H1 (cell line): ENCODE results near the gene OR10H1. TPM values are rescaled to one million over a fixed set of nuclear protein-coding genes. Genes with fewer than 3 reads are reported as not detected.

Experiments
- CTCF ChIA-PET: fragments of 300-600 bp; sonication (Branson Sonifier 250); formaldehyde crosslinking; loops from one replicate; lab custom pipeline; 2021; ENCODE audit not compliant: partially characterized antibody; lab: Charles Lee
- POLR2A ChIA-PET: fragments of 300-600 bp; sonication (Branson Sonifier 250); formaldehyde crosslinking; loops from one replicate; lab custom pipeline; 2021; ENCODE audit warnings: inconsistent platforms; ENCODE audit not compliant: partially characterized antibody; lab: Charles Lee
- DNase-seq, 2 experiments: peaks; one replicate each; pipeline versions ENCODE4 v3.0.0 to v3.0.0-alpha.2; 2010 to 2022; ENCODE audit warnings: low spot score in 2 of 2, low read depth in 1 of 2, mixed read lengths in 1 of 2
- FAIRE-seq: peaks from 2 replicates; lab custom pipeline; 2011; peaks lifted over from hg19 to GRCh38; lab: Jason Lieb, UNC
- H2AFZ ChIP-seq: 2 replicates; pipeline ENCODE4 v1.8.1; 2012; ENCODE audit warnings: low read length, inconsistent platforms
- H2AK5ac ChIP-seq: 2 replicates; pipeline ENCODE4 v1.6.1; 2013; ENCODE audit warnings: low read depth, low read length
- H2BK120ac ChIP-seq: replicated peaks from 2 replicates; pipeline ENCODE3; 2013; ENCODE audit warnings: low read depth, low read length, inconsistent platforms
- H2BK12ac ChIP-seq: 2 replicates; pipeline ENCODE4 v1.6.1; 2013; ENCODE audit warnings: low read depth, low read length
- H2BK15ac ChIP-seq: 2 replicates; pipeline ENCODE4 v1.6.1; 2013; ENCODE audit warnings: low read length
- H2BK20ac ChIP-seq: 2 replicates; pipeline ENCODE4 v1.6.1; 2013; ENCODE audit warnings: low read length
- H2BK5ac ChIP-seq: 2 replicates; pipeline ENCODE4 v1.6.1; 2013; ENCODE audit warnings: low read depth, low read length
- H3K14ac ChIP-seq: 2 replicates; pipeline ENCODE4 v1.6.1; 2013; ENCODE audit warnings: inconsistent platforms; ENCODE audit not compliant: insufficient read length
- H3K18ac ChIP-seq: 2 replicates; pipeline ENCODE4 v1.6.1; 2013; ENCODE audit warnings: low read length; ENCODE audit errors: extremely low read depth
- H3K23ac ChIP-seq: 2 replicates; pipeline ENCODE4 v1.6.1; 2013; ENCODE audit warnings: inconsistent platforms; ENCODE audit not compliant: insufficient read length
- H3K23me2 ChIP-seq: 2 replicates; pipeline ENCODE4 v1.6.1; 2013; ENCODE audit warnings: low read depth, low read length
- H3K27ac ChIP-seq: 2 replicates; pipeline ENCODE4 v1.6.1; 2011; ENCODE audit warnings: low read depth, low read length, inconsistent platforms
- H3K27me3 ChIP-seq, 4 experiments: replicated peaks in 1 of 4; 1 replicate in 1 of 4; 2 replicates in 3 of 4; pipeline versions ENCODE4 v1.6.1 to v1.8.1; 2011 to 2013; ENCODE audit warnings: low read length in 3 of 4, mild to moderate bottlenecking in 3 of 4, inconsistent platforms in 2 of 4, mixed read lengths in 2 of 4, moderate library complexity in 1 of 4; ENCODE audit not compliant: control insufficient read depth in 3 of 4, insufficient read depth in 3 of 4; ENCODE audit errors: extremely low read depth in 1 of 4
- H3K36me3 ChIP-seq, 4 experiments: 2 replicates each; pipeline versions ENCODE4 v1.6.1 to v1.8.1; 2011 to 2013; ENCODE audit warnings: mild to moderate bottlenecking in 4 of 4, low read length in 3 of 4, moderate library complexity in 2 of 4, control low read depth in 1 of 4, inconsistent platforms in 1 of 4; ENCODE audit not compliant: insufficient read depth in 4 of 4, control insufficient read depth in 2 of 4
- H3K4ac ChIP-seq: replicated peaks from 2 replicates; pipeline ENCODE3; 2013; ENCODE audit warnings: low read length, low read depth, mixed read lengths, inconsistent platforms; ENCODE audit not compliant: insufficient read length
- H3K4me1 ChIP-seq, 4 experiments: replicated peaks in 1 of 4; 1 replicate in 1 of 4; 2 replicates in 3 of 4; pipeline versions ENCODE4 v1.6.1 to v1.8.1; 2011 to 2013; ENCODE audit warnings: low read length in 3 of 4, inconsistent platforms in 2 of 4, mixed read lengths in 1 of 4; ENCODE audit not compliant: insufficient read depth in 4 of 4, control insufficient read depth in 3 of 4
- H3K4me2 ChIP-seq, 2 experiments: 2 replicates each; pipeline versions ENCODE4 v1.6.1 to v1.8.1; 2011 to 2013; ENCODE audit warnings: low read depth in 2 of 2, low read length in 2 of 2, control low read depth in 1 of 2, inconsistent platforms in 1 of 2, mild to moderate bottlenecking in 1 of 2; ENCODE audit not compliant: insufficient read depth in 1 of 2
- H3K4me3 ChIP-seq, 4 experiments: fragments of 200-600, 300-600 bp in 1 of 4; sonication (generic), shearing (Covaris generic), sonication (Bioruptor Twin) in 1 of 4; 2 replicates each; pipeline versions ENCODE4 v1.5.1 to v1.8.1; 2011 to 2016; ENCODE audit warnings: low read length in 4 of 4, low read depth in 3 of 4, control low read depth in 2 of 4, inconsistent platforms in 2 of 4, mild to moderate bottlenecking in 2 of 4, mixed read lengths in 1 of 4, moderate library complexity in 1 of 4; ENCODE audit not compliant: insufficient read depth in 2 of 4; ENCODE audit errors: extremely low read depth in 1 of 4
- H3K56ac ChIP-seq: replicated peaks from 2 replicates; pipeline ENCODE3; 2013; ENCODE audit warnings: low read depth, mild to moderate bottlenecking, mixed read lengths, low read length, inconsistent platforms; ENCODE audit not compliant: insufficient read length
- H3K79me1 ChIP-seq: 2 replicates; pipeline ENCODE4 v1.6.1; 2013; ENCODE audit warnings: low read depth, low read length, control low read depth
- H3K79me2 ChIP-seq, 2 experiments: 2 replicates each; pipeline versions ENCODE4 v1.6.1 to v1.8.1; 2012 to 2013; ENCODE audit warnings: low read length in 2 of 2, mild to moderate bottlenecking in 2 of 2, inconsistent platforms in 1 of 2; ENCODE audit not compliant: insufficient read depth in 2 of 2, control insufficient read depth in 1 of 2
- H3K9ac ChIP-seq, 4 experiments: replicated peaks in 1 of 4; 1 replicate in 1 of 4; 2 replicates in 3 of 4; pipeline versions ENCODE4 v1.6.1 to v1.8.1; 2011 to 2013; ENCODE audit warnings: low read depth in 3 of 4, low read length in 3 of 4, control low read depth in 2 of 4, mild to moderate bottlenecking in 2 of 4, moderate library complexity in 2 of 4, inconsistent platforms in 1 of 4; ENCODE audit errors: extremely low read depth in 1 of 4
- H3K9me3 ChIP-seq, 2 experiments: 2 replicates each; pipeline versions ENCODE4 v1.6.1 to v1.8.1; 2012 to 2013; ENCODE audit warnings: mild to moderate bottlenecking in 2 of 2, moderate library complexity in 2 of 2, control low read depth in 1 of 2, inconsistent platforms in 1 of 2, low read depth in 1 of 2, low read length in 1 of 2, mixed read lengths in 1 of 2; ENCODE audit not compliant: insufficient read depth in 2 of 2
- H4K20me1 ChIP-seq, 2 experiments: replicated peaks in 1 of 2; 2 replicates each; pipeline versions ENCODE3 to v1.8.1; 2011 to 2013; ENCODE audit warnings: inconsistent platforms in 2 of 2, low read length in 2 of 2, mild to moderate bottlenecking in 1 of 2; ENCODE audit not compliant: insufficient read depth in 2 of 2, control insufficient read depth in 1 of 2
- H4K5ac ChIP-seq: 2 replicates; pipeline ENCODE4 v1.6.1; 2013; ENCODE audit warnings: low read length, low read depth, mixed read lengths, inconsistent platforms; ENCODE audit not compliant: insufficient read length
- H4K8ac ChIP-seq: 2 replicates; pipeline ENCODE4 v1.8.0; 2013; ENCODE audit warnings: mild to moderate bottlenecking, moderate library complexity, low read length, inconsistent platforms; ENCODE audit not compliant: insufficient read depth; ENCODE audit errors: extremely low read depth
- H4K91ac ChIP-seq: replicated peaks from 2 replicates; pipeline ENCODE3; 2013; ENCODE audit warnings: low read length, mixed read lengths, inconsistent platforms; ENCODE audit not compliant: insufficient read length
- WGBS, 2 experiments: shearing (Covaris generic) in 1 of 2; methylation state at CpG; one replicate each; pipeline versions ENCODE4 v1.1.6 to v1.1.7; 2013 to 2015; ENCODE audit warnings: low lambda C conversion rate in 2 of 2, mixed read lengths in 2 of 2, inconsistent platforms in 1 of 2, low coverage in 1 of 2, missing lambda C conversion rate in 1 of 2; ENCODE audit not compliant: insufficient replicate concordance in 2 of 2, insufficient coverage in 1 of 2, insufficient read length in 1 of 2; ENCODE audit errors: extremely low coverage in 1 of 2, missing lambda C conversion rate in 1 of 2; 5-methylcytosine and 5-hydroxymethylcytosine counted together
- polyA plus RNA-seq, 7 experiments: library from polyadenylated mRNA; depleted of rRNA in 3 of 7; stranded (reverse) in 5 of 7; unstranded in 2 of 7; fragments of >200 nt in 5 of 7; fragments of 200-250 nt in 2 of 7; gene quantifications; 1 replicate in 5 of 7; 2 replicates in 1 of 7; 4 replicates in 1 of 7; pipeline versions ENCODE4 v1.2.1 to v1.2.3, GENCODE V29; 2011 to 2013; ENCODE audit warnings: missing spikeins in 2 of 7, mixed read lengths in 2 of 7
- total RNA-seq: library from RNA; stranded (reverse); fragmentation: NEBNext Ultra II Directional; extraction: Animal tissue kit (Norgen Biotek cat#: 25700); gene quantifications from 2 replicates; pipeline ENCODE4 v1.2.1, GENCODE V29; 2021

The OR10H1 gene
- total and polyA plus RNA-seq, 2 of the 8 experiments (the other 6 are each of a cell fraction or from before 2014, with no cell fraction given): not detected

DNA sequence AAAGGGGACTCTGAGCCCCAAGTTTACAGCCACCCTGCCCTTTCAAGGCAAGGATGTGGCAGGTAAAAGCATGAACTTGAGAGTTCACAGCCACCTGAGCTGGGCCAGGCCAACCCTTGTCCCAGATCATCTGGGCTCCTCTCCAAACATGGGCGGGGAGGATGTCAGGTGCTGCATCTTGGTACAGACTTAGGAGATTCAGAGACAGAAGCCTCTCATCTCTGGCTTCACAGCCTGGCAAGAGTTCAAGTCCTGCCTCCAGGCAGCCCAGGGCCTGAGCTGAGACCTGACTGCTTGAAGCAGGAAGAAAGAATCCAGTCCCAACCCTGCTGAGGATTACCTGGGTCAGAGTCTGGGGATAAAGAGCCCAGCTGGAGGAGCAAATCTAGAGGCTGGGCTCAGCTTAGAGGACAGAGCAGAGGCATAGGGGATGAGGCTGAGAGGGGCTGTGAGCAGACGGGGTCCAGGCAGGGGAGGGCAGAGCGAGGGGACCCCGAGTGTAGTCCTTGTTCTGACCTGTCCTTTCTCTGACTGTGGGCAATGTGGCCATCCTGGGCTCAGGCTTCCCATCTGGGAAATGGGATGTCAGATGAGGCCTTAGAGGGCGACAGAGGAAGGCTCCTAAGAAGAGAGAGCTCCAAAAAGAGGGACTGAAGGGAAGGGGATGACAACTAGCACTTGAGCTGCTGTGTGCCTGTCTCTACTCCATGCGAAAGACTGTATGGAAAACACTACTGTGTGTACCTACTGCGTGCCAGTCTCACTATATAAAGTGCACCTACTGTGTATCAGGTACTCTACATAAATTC lies 34.6 kb downstream of the OR10H1 start:
- Histone ChIP-seq H3K9ac (no peak overlapping the region), H3K18ac (no peak overlapping the region), H3K79me2 (no peaks in the 10 kb centered on the region), H2BK5ac (no peak overlapping the region), H3K23me2 (no peaks in the 10 kb centered on the region; the same call in 1 of the 2 replicates), H4K20me1 (no peaks in the 10 kb centered on the region), H2BK15ac (no peak overlapping the region), H3K56ac (no peak overlapping the region), H3K36me3 (no peaks in the 10 kb centered on the region), H3K27me3 (no peaks in the 10 kb centered on the region), H3K4ac (no peak overlapping the region), H2BK20ac (no peak overlapping the region), H3K9me3 (peaks cover 45 to 70% of the 10 kb centered on the region in 2 experiments), H3K4me1 (no peaks in the 10 kb centered on the region), H2AK5ac (no peak overlapping the region), H3K79me1 (no peaks in the 10 kb centered on the region), H3K4me3 (no peak overlapping the region), H3K4me2 (no peak overlapping the region), H2BK120ac (no peak overlapping the region), H4K5ac (no peak overlapping the region), H2AFZ (no peak overlapping the region), H4K8ac (no peak overlapping the region), H4K91ac (no peak overlapping the region), H3K23ac (no peak overlapping the region), H3K14ac (no peak overlapping the region), H2BK12ac (no peak overlapping the region), H3K27ac (no peak overlapping the region)
- 62% methylated on average over 6 of the region's 7 CpGs; no CpG with 5 or more reads in 1 of the 2 experiments for WGBS, 2 experiments
- no peak for DNase-seq
- POLR2A ChIA-PET: no interaction called here
- CTCF ChIA-PET: no interaction called here
- no peak for FAIRE-seq
